Body of pancreas (tissue), 4 donors: Measurements from ENCODE around the gene MYLK. TPM values are rescaled to one million over a fixed set of nuclear protein-coding genes. Genes with fewer than 3 reads are reported as not detected.

Source experiments
- ATAC-seq: fragments of 150-250 bp; one replicate; pipeline ENCODE4 v1.9.1; 2016
- DNase-seq, 4 donors: peaks; one replicate each; pipeline ENCODE4 v3.0.0-alpha.2; 2019
- H3K27ac ChIP-seq, 4 donors: fragments of 200-600 bp; sonication (generic); 1 replicate in 3 of 4; 2 replicates in 1 of 4; pipeline versions ENCODE4 v1.5.1 to v1.6.1; 2016 to 2019; ENCODE audit warnings: mild to moderate bottlenecking in 1 of 4, mixed read lengths in 1 of 4, moderate library complexity in 1 of 4
- H3K27me3 ChIP-seq, 2 donors: fragments of 200-600 bp; sonication (generic); one replicate each; pipeline ENCODE4 v1.6.0; 2016; ENCODE audit warnings: mild to moderate bottlenecking in 1 of 2
- H3K36me3 ChIP-seq, 2 donors: fragments of 200-600 bp; sonication (generic); replicated peaks in 1 of 2; 2 replicates each; pipeline ENCODE4 v1.5.1; 2016; ENCODE audit warnings: low read depth in 2 of 2; ENCODE audit not compliant: insufficient read depth in 1 of 2
- H3K4me1 ChIP-seq: fragments of 200-600 bp; sonication (generic); one replicate; pipeline ENCODE4 v1.6.0; 2016
- H3K4me3 ChIP-seq, 2 donors: fragments of 200-600 bp; sonication (generic); 1 replicate in 1 of 2; 2 replicates in 1 of 2; pipeline ENCODE4 v1.5.1; 2016 to 2019
- H3K9me3 ChIP-seq, 3 donors: fragments of 200-600 bp; sonication (generic); 1 replicate in 2 of 3; 2 replicates in 1 of 3; pipeline ENCODE4 v1.5.1; 2016
- POLR2A ChIP-seq, 3 donors: fragments of 450-650 bp; IDR thresholded peaks; one replicate each; pipeline ENCODE4 v1.6.1; 2016; ENCODE audit warnings: antibody characterized with exemption in 3 of 3, mild to moderate bottlenecking in 2 of 3
- WGBS, 2 donors: methylation state at CpG; one replicate each; pipeline ENCODE4 v1.1.5; 2017; 5-methylcytosine and 5-hydroxymethylcytosine counted together
- intact Hi-C: fragments of 100-400 bp; cut with DNase I; formaldehyde crosslinking; loops from one replicate; pipeline ENCODE4 v1.15.1; 2023
- total RNA-seq, 2 donors: library from RNA; depleted of rRNA; stranded (reverse); fragments of >200 nt; gene quantifications; one replicate each; pipeline ENCODE4 v1.1.0, GENCODE V29; 2016
- TF ChIP-seq, protein P1 (sequence below), 7 experiments: fragments of 450-650 bp in 4 of 7; fragments of 200-600 bp in 3 of 7; sonication (generic) in 3 of 7; IDR thresholded peaks; one replicate each; pipeline ENCODE4 v1.5.1; 2016 to 2019; ENCODE audit warnings: antibody characterized with exemption in 7 of 7

Gene MYLK
- total RNA-seq, 2 donors from 2014 or later: 7.6 to 36.6 TPM

DNA sequence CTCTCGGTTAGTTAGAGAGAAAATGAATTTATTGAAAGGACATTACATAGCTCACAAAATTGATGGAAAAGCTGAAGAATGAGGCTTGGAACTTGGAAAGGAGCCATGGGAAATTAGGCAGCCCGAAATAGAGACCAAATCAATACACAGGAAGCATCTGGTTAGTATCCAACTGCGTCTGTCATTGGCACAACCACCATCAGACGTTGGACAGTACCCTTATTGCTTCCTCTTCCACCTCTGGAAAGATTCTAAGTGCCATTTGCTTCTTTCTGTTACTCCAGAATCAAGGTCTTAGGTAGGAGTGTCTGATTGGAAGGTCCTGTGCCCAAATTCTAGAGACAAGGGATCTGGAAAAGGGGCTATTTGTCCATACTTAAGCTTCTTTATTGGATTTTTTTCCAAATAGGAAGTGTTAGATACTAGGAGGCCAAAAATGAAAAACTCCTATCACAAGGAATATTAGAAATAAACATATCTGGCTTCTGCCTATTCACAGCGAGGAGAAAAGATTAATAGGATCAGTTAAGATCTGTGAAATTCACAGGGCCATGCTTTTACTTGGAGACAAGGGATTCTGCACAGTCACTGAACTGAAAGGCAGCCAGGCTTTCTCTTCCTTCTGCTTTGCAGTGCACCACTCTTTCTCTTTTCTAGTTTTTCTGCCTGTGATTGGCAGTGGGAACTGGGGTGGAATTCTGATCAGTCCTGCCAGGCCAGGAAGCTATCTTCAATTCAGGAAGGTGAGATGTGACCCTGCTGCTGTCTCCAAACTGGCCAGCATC lies 288.5 kb downstream of the MYLK start:
- no peak for DNase-seq
- Histone ChIP-seq H3K4me1 (no peaks in the 10 kb centered on the region), H3K27ac (no peak overlapping the region), H3K36me3 (no peaks in the 10 kb centered on the region), H3K9me3 (peaks cover 0 to 7% (median 0%) of the 10 kb centered on the region in 3 donors), H3K27me3 (no peaks in the 10 kb centered on the region), H3K4me3 (no peak overlapping the region)
- ATAC-seq: no peak
- 48 to 57% methylated on average over 5 of the region's 5 CpGs for WGBS, 2 donors
- TF ChIP-seq POLR2A (IDR thresholded peaks at IDR 0.05): no peak
- TF ChIP-seq, protein P1, sequence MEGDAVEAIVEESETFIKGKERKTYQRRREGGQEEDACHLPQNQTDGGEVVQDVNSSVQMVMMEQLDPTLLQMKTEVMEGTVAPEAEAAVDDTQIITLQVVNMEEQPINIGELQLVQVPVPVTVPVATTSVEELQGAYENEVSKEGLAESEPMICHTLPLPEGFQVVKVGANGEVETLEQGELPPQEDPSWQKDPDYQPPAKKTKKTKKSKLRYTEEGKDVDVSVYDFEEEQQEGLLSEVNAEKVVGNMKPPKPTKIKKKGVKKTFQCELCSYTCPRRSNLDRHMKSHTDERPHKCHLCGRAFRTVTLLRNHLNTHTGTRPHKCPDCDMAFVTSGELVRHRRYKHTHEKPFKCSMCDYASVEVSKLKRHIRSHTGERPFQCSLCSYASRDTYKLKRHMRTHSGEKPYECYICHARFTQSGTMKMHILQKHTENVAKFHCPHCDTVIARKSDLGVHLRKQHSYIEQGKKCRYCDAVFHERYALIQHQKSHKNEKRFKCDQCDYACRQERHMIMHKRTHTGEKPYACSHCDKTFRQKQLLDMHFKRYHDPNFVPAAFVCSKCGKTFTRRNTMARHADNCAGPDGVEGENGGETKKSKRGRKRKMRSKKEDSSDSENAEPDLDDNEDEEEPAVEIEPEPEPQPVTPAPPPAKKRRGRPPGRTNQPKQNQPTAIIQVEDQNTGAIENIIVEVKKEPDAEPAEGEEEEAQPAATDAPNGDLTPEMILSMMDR (IDR thresholded peaks at IDR 0.05): no peak
- intact Hi-C loops: no loop called here

DNA sequence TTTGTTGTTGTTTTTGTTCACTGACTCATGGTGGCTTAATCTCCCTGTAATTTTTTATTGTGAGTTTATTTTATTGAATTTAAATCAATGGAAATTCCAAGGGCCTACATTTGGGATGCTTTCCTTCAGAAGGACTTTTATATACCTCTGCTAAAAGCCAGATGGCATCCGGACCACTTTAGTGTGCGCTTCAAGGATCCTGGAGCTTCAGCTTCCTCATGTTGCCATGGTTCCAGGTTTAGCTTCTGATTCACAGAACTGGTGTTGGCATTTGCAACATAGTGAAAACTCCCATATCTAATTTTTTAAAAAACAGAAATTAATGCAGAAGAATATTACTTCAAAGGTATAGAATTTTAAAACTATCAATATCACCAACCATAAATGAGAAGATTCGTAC lies 290.8 kb downstream of the MYLK start:
- no peak overlapping the region for H3K27ac ChIP-seq
- DNase-seq (no peak), ATAC-seq (no peak)
- H3K4me3 ChIP-seq: no peak overlapping the region
- 88 to 93% methylated on average over 3 of the region's 3 CpGs for WGBS, 2 donors
- intact Hi-C loops: no loop called here
- no peaks in the 10 kb centered on the region for H3K36me3 ChIP-seq
- no peaks in the 10 kb centered on the region for H3K4me1 ChIP-seq
- no peak for TF ChIP-seq POLR2A (IDR thresholded peaks at IDR 0.05)
- TF ChIP-seq, protein P1 (IDR thresholded peaks at IDR 0.05): no peak
- peaks cover 0 to 8% (median 0%) of the 10 kb centered on the region in 3 donors for H3K9me3 ChIP-seq
- no peaks in the 10 kb centered on the region for H3K27me3 ChIP-seq

DNA sequence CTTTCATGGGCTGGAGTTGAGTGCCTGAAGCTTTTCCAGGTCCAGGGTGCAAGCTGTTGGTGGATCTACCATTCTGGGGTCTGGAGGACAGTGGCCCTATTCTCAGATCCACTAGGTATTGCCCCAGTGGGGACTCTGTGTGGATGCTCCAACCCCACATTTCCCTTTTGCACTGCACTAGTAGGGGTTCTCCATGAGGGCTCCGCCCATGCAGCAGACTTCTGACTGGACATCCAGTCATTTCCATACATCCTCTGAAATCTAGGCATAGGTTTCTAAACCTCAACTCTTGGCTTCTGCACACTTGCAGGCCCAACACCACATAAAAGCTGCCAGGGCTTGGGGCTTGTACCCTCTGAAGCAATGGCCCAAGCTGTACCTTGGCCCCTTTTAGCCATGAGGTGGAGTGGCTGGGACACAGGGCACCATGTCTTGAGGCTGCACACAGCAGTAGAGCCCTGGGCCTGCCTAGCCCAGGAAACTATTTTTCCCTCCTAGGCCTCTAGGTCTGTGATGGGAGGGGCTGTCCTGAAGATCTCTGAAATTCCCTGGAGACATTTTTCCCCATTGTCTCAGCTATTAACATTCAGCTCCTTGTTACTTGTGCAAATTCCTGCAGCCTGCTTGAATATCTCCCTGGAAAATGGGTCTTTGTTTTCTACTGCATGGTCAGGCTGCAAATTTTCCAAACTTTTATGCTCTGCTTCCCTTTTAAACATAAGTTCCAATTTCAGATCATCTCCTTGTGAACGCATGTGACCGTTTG lies 293.3 kb downstream of the MYLK start:
- H3K9me3 ChIP-seq: peaks cover 0 to 8% (median 0%) of the 10 kb centered on the region in 3 donors
- no peak overlapping the region for H3K27ac ChIP-seq
- 97% methylated on average over 3 of the region's 3 CpGs for WGBS, 2 donors
- intact Hi-C loops: no loop called here
- no peaks in the 10 kb centered on the region for H3K27me3 ChIP-seq
- H3K36me3 ChIP-seq: no peaks in the 10 kb centered on the region
- H3K4me3 ChIP-seq: no peak overlapping the region
- ATAC-seq: no peak
- TF ChIP-seq POLR2A (IDR thresholded peaks at IDR 0.05): no peak
- TF ChIP-seq, protein P1 (IDR thresholded peaks at IDR 0.05): no peak
- H3K4me1 ChIP-seq: peaks cover 7% of the 10 kb centered on the region
- no peak for DNase-seq

DNA sequence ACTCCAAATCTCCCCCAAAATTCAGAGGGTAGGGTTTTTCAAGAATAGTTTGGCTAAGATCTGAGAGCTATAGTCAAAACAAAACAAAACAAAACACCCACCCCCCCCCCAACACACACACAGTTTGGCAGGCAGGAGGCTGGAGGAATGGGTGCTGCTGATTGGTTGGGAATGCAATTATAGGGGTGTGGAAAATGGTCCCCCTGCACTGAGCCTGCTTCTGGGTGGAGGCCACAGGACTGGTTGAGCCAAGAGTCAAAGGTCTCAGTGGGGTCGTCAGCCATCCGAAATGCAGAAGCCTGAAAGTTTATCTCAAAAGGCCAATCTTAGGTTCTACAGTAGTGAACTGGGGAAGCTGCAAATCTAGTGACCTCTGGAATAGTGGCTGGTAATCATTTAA lies 296.7 kb downstream of the MYLK start:
- no peak overlapping the region for H3K27ac ChIP-seq
- H3K4me1 ChIP-seq: peaks cover 23% of the 10 kb centered on the region
- 88 to 94% methylated on average over 2 of the region's 2 CpGs for WGBS, 2 donors
- no peak overlapping the region for H3K4me3 ChIP-seq
- H3K36me3 ChIP-seq: no peaks in the 10 kb centered on the region
- no peaks in the 10 kb centered on the region for H3K27me3 ChIP-seq
- intact Hi-C loops: no loop called here
- peaks cover 0 to 8% (median 0%) of the 10 kb centered on the region in 3 donors for H3K9me3 ChIP-seq
- ATAC-seq (no peak), DNase-seq (no peak)
- no peak for TF ChIP-seq POLR2A (IDR thresholded peaks at IDR 0.05)
- TF ChIP-seq, protein P1 (IDR thresholded peaks at IDR 0.05): no peak
